Astrocyte of the cerebellum (primary cell): ENCODE data around the gene NDUFS4.
"Not testable (repeated sequence)": the region's sequence is repeated elsewhere in the genome, so short reads cannot be mapped to it uniquely, and the experiment has no call there.

ENCODE experiments used
- DNase-seq: peaks from one replicate; pipeline ENCODE4 v3.0.0-alpha.2; 2011; ENCODE audit warnings: low read depth
- H3K4me3 ChIP-seq: 2 replicates; pipeline ENCODE4 v1.5.1; 2011; ENCODE audit warnings: mild to moderate bottlenecking, low read depth, low read length, moderate library complexity
- CTCF ChIP-seq: IDR thresholded peaks from 2 replicates; pipeline ENCODE4 v1.5.1; 2012; ENCODE audit warnings: low read length, low read depth, moderate library complexity, mild to moderate bottlenecking; ENCODE audit errors: missing control alignments
- in situ Hi-C: cut with HindIII; loops from 2 replicates; pipeline ENCODE4 v1.10.0; 2017; ENCODE audit warnings: low sequenced_read_pairs

NDUFS4 gene

GRCh38 chr5:53616939-53617549 is 56.6 kb downstream of the NDUFS4 start:
- H3K4me3 ChIP-seq: no peak overlapping the region
- no peak for TF ChIP-seq CTCF
- in situ Hi-C loops: no loop called here
- no peak for DNase-seq

- no peak for DNase-seq
- in situ Hi-C loops: no loop called here
- TF ChIP-seq CTCF: no peak
- no peak overlapping the region for H3K4me3 ChIP-seq
These were observed 70.8 kb downstream of the NDUFS4 start for GRCh38 chr5:53631251-53631650.

- in situ Hi-C loops: no loop called here
- peak; percentile 20 for DNase-seq
- H3K4me3 ChIP-seq: no peak overlapping the region
- TF ChIP-seq CTCF: no peak
These were observed 81.6 kb downstream of the NDUFS4 start for GRCh38 chr5:53642061-53642460.

- in situ Hi-C loops: no loop called here
These were observed 83.0 kb downstream of the NDUFS4 start for GRCh38 chr5:53643445-53643844.

GRCh38 chr5:53645078-53645477 is 84.6 kb downstream of the NDUFS4 start:
- in situ Hi-C loops: no loop called here
- no peak overlapping the region for H3K4me3 ChIP-seq
- no peak for DNase-seq
- no peak for TF ChIP-seq CTCF

More at GRCh38 chr5:53643445-53643844, 83.0 kb downstream of the NDUFS4 start:
- no peak for TF ChIP-seq CTCF
- no peak for DNase-seq
- H3K4me3 ChIP-seq: no peak overlapping the region

- no peak for TF ChIP-seq CTCF
- in situ Hi-C loops: no loop called here
- no peak for DNase-seq
- no peak overlapping the region for H3K4me3 ChIP-seq
These were observed 88.9 kb downstream of the NDUFS4 start for GRCh38 chr5:53649352-53649751.

- DNase-seq, in situ Hi-C loops, H3K4me3 ChIP-seq: not testable (repeated sequence)
These were observed 100.1 kb downstream of the NDUFS4 start for GRCh38 chr5:53660573-53660972.

- in situ Hi-C loops, DNase-seq, H3K4me3 ChIP-seq: not testable (repeated sequence)
These were observed 104.9 kb downstream of the NDUFS4 start for GRCh38 chr5:53665313-53665712.
